Ascending aorta (tissue), 2 donors: ENCODE measurements around the gene SLC39A7. TPM values are rescaled to one million over a fixed set of nuclear protein-coding genes. Genes with fewer than 3 reads are reported as not detected.
A peak's percentile ranks its signal among the peaks of the same experiment; 100 is the strongest.

Experiments used
- DNase-seq, 2 donors: peaks; one replicate each; pipeline ENCODE4 v3.0.0-alpha.2; 2019; ENCODE audit warnings: low spot score in 2 of 2
- H3K27ac ChIP-seq, 2 donors: fragments of 200-600 bp; sonication (generic); one replicate each; pipeline ENCODE4 v1.5.1; 2016 to 2017; ENCODE audit warnings: mild to moderate bottlenecking in 1 of 2
- H3K27me3 ChIP-seq: fragments of 200-600 bp; sonication (generic); one replicate; pipeline ENCODE4 v1.5.1; 2017
- H3K36me3 ChIP-seq, 2 donors: fragments of 200-600 bp; sonication (generic); one replicate each; pipeline ENCODE4 v1.5.1; 2016
- H3K4me1 ChIP-seq, 2 donors: fragments of 200-600 bp; sonication (generic); one replicate each; pipeline ENCODE4 v1.5.1; 2016 to 2017; ENCODE audit warnings: mild to moderate bottlenecking in 1 of 2
- H3K4me3 ChIP-seq, 2 donors: fragments of 200-600 bp; sonication (generic); one replicate each; pipeline ENCODE4 v1.5.1; 2016 to 2017; ENCODE audit warnings: mild to moderate bottlenecking in 1 of 2
- H3K9me3 ChIP-seq, 2 donors: fragments of 200-600 bp; sonication (generic); one replicate each; pipeline ENCODE4 v1.5.1; 2016
- intact Hi-C: fragments of 100-400 bp; cut with DNase I; formaldehyde crosslinking; loops from one replicate; pipeline ENCODE4 v1.15.1; 2023
- total RNA-seq: library from RNA; depleted of rRNA; stranded (reverse); fragments of >200 nt; gene quantifications from one replicate; pipeline ENCODE4 v1.1.0, GENCODE V29; 2016
- TF ChIP-seq, protein P1 (sequence below), 3 experiments: fragments of 200-600 bp in 2 of 3; fragments of 450-650 bp in 1 of 3; sonication (generic) in 2 of 3; IDR thresholded peaks; one replicate each; pipeline ENCODE4 v1.5.1; 2016 to 2019; ENCODE audit warnings: antibody characterized with exemption in 3 of 3, mild to moderate bottlenecking in 1 of 3, moderate library complexity in 1 of 3

The SLC39A7 gene
- total RNA-seq, 1 donor from 2014 or later: 59.7 TPM

DNA sequence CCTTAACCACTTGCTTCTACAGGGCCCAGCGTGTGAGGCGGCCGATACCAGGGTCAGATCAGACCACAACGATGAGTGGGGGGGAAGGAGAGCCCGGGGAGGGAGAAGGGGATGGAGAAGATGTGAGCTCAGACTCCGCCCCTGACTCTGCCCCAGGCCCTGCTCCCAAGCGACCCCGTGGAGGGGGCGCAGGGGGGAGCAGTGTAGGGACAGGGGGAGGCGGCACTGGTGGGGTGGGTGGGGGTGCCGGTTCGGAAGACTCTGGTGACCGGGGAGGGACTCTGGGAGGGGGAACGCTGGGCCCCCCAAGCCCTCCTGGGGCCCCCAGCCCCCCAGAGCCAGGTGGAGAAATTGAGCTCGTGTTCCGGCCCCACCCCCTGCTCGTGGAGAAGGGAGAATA is 10.5 kb downstream of the SLC39A7 start:
- intact Hi-C loops: no loop called here
- peak in 1 of 2 donors; percentile 39 for DNase-seq
- TF ChIP-seq, protein P1, sequence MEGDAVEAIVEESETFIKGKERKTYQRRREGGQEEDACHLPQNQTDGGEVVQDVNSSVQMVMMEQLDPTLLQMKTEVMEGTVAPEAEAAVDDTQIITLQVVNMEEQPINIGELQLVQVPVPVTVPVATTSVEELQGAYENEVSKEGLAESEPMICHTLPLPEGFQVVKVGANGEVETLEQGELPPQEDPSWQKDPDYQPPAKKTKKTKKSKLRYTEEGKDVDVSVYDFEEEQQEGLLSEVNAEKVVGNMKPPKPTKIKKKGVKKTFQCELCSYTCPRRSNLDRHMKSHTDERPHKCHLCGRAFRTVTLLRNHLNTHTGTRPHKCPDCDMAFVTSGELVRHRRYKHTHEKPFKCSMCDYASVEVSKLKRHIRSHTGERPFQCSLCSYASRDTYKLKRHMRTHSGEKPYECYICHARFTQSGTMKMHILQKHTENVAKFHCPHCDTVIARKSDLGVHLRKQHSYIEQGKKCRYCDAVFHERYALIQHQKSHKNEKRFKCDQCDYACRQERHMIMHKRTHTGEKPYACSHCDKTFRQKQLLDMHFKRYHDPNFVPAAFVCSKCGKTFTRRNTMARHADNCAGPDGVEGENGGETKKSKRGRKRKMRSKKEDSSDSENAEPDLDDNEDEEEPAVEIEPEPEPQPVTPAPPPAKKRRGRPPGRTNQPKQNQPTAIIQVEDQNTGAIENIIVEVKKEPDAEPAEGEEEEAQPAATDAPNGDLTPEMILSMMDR (IDR thresholded peaks at IDR 0.05): no peak
- Histone ChIP-seq H3K4me1 (peaks cover 5 to 12% of the 10 kb centered on the region in 2 donors), H3K27ac (no peak overlapping the region), H3K36me3 (peaks cover 0 to 11% of the 10 kb centered on the region in 2 donors), H3K27me3 (no peaks in the 10 kb centered on the region), H3K4me3 (no peak overlapping the region), H3K9me3 (no peaks in the 10 kb centered on the region)

DNA sequence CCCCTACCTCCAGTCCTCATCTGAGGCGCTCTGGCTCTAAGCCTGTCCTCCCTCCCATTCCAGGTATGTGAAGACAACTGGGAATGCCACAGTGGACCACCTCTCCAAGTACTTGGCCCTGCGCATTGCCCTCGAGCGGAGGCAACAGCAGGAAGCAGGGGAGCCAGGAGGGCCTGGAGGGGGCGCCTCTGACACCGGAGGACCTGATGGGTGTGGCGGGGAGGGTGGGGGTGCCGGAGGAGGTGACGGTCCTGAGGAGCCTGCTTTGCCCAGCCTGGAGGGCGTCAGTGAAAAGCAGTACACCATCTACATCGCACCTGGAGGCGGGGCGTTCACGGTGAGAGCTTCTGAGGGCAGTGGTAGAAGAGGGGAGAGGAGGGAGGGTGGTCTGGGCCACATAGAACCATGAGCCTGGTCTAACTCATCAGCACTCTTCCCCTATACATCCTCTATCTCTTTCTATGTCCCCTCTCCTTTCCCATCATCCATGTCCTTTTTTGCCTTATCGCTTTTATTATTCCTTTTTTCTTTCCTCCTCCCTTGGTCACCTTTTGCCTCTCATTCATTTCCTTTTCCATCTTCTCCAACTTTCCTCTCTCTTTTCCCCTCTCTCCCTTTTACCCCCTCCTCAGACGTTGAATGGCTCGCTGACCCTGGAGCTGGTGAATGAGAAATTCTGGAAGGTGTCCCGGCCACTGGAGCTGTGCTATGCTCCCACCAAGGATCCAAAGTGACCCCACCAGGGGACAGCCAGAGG is 11.2 kb downstream of the SLC39A7 start:
- peaks cover 5 to 11% of the 10 kb centered on the region in 2 donors for H3K4me1 ChIP-seq
- TF ChIP-seq, protein P1 (IDR thresholded peaks at IDR 0.05): no peak
- H3K4me3 ChIP-seq: no peak overlapping the region
- H3K27me3 ChIP-seq: no peaks in the 10 kb centered on the region
- intact Hi-C loops: no loop called here
- H3K36me3 ChIP-seq: peaks cover 0 to 11% of the 10 kb centered on the region in 2 donors
- peak in 1 of 2 donors; percentile 62 for DNase-seq
- H3K9me3 ChIP-seq: no peaks in the 10 kb centered on the region
- no peak overlapping the region for H3K27ac ChIP-seq

- Histone ChIP-seq H3K27me3 (no peaks in the 10 kb centered on the region), H3K4me1 (peaks cover 3 to 5% of the 10 kb centered on the region in 2 donors), H3K36me3 (peaks cover 0 to 11% of the 10 kb centered on the region in 2 donors), H3K4me3 (peak overlapping the region; percentile 51 to 72), H3K9me3 (no peaks in the 10 kb centered on the region), H3K27ac (no peak overlapping the region)
- DNase-seq: no peak
- intact Hi-C loops: no loop called here
- TF ChIP-seq, protein P1 (IDR thresholded peaks at IDR 0.05): no peak
Observed at GRCh38 chr6:33212857-33213165, 12.1 kb downstream of the SLC39A7 start.

DNA sequence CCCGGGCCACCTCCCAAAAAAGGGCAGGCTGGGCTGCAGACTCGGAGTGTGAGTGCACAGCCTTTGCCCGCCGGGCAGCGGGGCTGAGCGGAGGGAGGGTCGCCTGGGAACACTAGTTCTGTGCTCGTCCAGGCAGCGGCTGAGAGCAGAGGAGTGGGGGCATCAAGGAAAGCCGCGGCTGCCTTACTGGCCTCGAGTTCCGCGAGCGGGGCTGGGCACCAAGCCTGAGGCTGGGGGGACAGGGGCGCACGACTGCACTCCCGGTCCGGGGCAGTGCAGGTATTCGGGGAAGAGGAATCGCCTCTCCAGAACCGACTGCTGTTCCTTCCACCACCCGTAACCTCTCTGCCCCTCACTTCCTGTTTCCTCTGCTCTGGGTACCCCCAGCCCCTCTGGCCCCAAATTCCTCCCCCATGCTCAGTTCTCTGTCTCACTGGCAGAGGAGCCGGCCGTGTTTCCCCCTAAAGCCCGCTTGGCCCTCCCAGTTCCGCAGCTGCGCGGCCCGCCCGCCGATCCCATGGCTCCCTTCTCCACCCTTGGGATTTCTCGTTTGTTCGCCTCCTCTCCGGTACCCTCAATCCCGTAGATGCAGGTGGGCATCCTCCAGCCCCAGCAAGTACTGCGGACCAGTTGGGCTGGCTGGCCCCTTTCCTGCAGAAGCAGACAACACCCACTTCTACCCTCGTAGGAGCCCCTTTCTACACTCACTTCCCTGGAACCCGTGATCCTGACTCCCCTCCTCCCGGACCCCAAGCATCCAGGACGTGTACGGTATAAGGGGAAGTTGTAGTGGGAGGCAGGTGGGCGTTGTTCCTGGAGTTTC is 12.7 kb downstream of the SLC39A7 start:
- H3K27ac ChIP-seq: peak overlapping the region in 1 of 2 donors; percentile 49
- peaks cover 3 to 5% of the 10 kb centered on the region in 2 donors for H3K4me1 ChIP-seq
- peaks cover 0 to 11% of the 10 kb centered on the region in 2 donors for H3K36me3 ChIP-seq
- DNase-seq: peak in 1 of 2 donors; percentile 63
- no peaks in the 10 kb centered on the region for H3K9me3 ChIP-seq
- peak overlapping the region; percentile 51 to 72 for H3K4me3 ChIP-seq
- intact Hi-C loops: no loop called here
- TF ChIP-seq, protein P1 (IDR thresholded peaks at IDR 0.05): no peak
- no peaks in the 10 kb centered on the region for H3K27me3 ChIP-seq

GRCh38 chr6:33213989-33214335 is 13.3 kb downstream of the SLC39A7 start:
- Histone ChIP-seq H3K9me3 (no peaks in the 10 kb centered on the region), H3K4me1 (peaks cover 1 to 5% of the 10 kb centered on the region in 2 donors), H3K4me3 (peak overlapping the region; percentile 51 to 72), H3K36me3 (peaks cover 0 to 11% of the 10 kb centered on the region in 2 donors), H3K27me3 (no peaks in the 10 kb centered on the region), H3K27ac (peak overlapping the region in 1 of 2 donors; percentile 49)
- DNase-seq: no peak
- intact Hi-C loops: no loop called here
- TF ChIP-seq, protein P1 (IDR thresholded peaks at IDR 0.05): no peak
